WTC11 (cell line): ENCODE data around the gene CACNA2D3.

Source experiments
- CREB1 ChIP-seq: sonication (generic); formaldehyde crosslinking; IDR thresholded peaks from 2 replicates; pipeline ENCODE4 v1.8.0; 2023; ENCODE audit warnings: mild to moderate bottlenecking, missing genetic modification reagents
- CREM ChIP-seq: sonication (generic); formaldehyde crosslinking; IDR thresholded peaks from 2 replicates; pipeline ENCODE4 v1.8.1; 2022; ENCODE audit warnings: mild to moderate bottlenecking, missing genetic modification reagents, moderate library complexity
- FOXK1 ChIP-seq: sonication (generic); formaldehyde crosslinking; IDR thresholded peaks from 2 replicates; pipeline ENCODE4 v1.8.0; 2022; ENCODE audit warnings: mild to moderate bottlenecking, moderate library complexity, missing genetic modification reagents
- MYBL2 ChIP-seq: sonication (generic); formaldehyde crosslinking; IDR thresholded peaks from 2 replicates; pipeline ENCODE4 v1.8.1; 2023; ENCODE audit warnings: mild to moderate bottlenecking, moderate library complexity, missing genetic modification reagents
- NFYB ChIP-seq: sonication (generic); formaldehyde crosslinking; conservative IDR thresholded peaks from 2 replicates; pipeline ENCODE4 v1.8.0; 2022; ENCODE audit warnings: low read depth, missing genetic modification reagents
- NR3C1 ChIP-seq: sonication (generic); formaldehyde crosslinking; conservative IDR thresholded peaks from 2 replicates; pipeline ENCODE4 v1.8.1; 2023; ENCODE audit warnings: low read depth, mild to moderate bottlenecking, missing genetic modification reagents
- SMAD3 ChIP-seq: sonication (generic); formaldehyde crosslinking; IDR thresholded peaks from 2 replicates; pipeline ENCODE4 v1.8.0; 2022; ENCODE audit warnings: missing genetic modification reagents, mild to moderate bottlenecking, borderline replicate concordance
- ZNF317 ChIP-seq: sonication (generic); formaldehyde crosslinking; IDR thresholded peaks from 2 replicates; pipeline ENCODE4 v1.8.1; 2023; ENCODE audit warnings: low read depth, mild to moderate bottlenecking, moderate library complexity, missing genetic modification reagents, borderline replicate concordance
- TF ChIP-seq, protein P1 (sequence below): fragments of 200-600 bp; IDR thresholded peaks from 2 replicates; pipeline ENCODE4 v1.8.0; 2022; ENCODE audit warnings: antibody characterized with exemption
- TF ChIP-seq, protein P2 (sequence below): sonication (generic); formaldehyde crosslinking; IDR thresholded peaks from 2 replicates; pipeline ENCODE4 v1.8.0; 2023; ENCODE audit warnings: missing genetic modification reagents, mild to moderate bottlenecking, borderline replicate concordance
- TF ChIP-seq, protein P3 (sequence below): sonication (generic); formaldehyde crosslinking; IDR thresholded peaks from 2 replicates; pipeline ENCODE4 v1.8.1; 2022; ENCODE audit warnings: mild to moderate bottlenecking, moderate library complexity, missing genetic modification reagents
- TF ChIP-seq, protein P4 (sequence below): sonication (generic); formaldehyde crosslinking; IDR thresholded peaks from 2 replicates; pipeline ENCODE4 v1.8.1; 2023; ENCODE audit warnings: mild to moderate bottlenecking, moderate library complexity, missing genetic modification reagents

DNA sequence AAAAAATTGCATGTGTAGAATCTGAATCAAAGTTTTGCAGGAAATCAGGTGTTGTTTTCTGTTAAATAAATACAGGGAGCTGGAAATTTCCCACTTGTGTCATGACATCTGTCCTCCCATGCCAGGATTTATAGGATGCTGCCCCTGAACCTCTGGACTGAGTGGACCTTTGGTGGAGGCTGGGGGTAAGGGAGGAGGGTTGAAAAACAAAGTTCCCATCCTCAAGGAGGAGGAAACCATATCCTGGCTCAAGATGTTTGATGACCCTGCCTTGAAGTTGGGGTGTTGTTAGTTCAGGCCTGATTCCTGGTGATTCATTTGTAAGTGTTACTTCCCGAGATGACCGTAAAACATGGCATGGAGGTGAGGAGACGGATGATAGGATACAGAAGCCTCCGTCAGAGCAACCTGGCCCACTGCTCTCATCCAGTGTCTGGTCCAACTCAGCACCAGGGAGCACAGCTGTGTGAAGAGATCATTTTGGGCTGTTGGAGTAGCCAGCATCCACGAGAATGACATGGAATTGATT lies 223.6 kb downstream of the CACNA2D3 start:
- TF ChIP-seq, protein P1, sequence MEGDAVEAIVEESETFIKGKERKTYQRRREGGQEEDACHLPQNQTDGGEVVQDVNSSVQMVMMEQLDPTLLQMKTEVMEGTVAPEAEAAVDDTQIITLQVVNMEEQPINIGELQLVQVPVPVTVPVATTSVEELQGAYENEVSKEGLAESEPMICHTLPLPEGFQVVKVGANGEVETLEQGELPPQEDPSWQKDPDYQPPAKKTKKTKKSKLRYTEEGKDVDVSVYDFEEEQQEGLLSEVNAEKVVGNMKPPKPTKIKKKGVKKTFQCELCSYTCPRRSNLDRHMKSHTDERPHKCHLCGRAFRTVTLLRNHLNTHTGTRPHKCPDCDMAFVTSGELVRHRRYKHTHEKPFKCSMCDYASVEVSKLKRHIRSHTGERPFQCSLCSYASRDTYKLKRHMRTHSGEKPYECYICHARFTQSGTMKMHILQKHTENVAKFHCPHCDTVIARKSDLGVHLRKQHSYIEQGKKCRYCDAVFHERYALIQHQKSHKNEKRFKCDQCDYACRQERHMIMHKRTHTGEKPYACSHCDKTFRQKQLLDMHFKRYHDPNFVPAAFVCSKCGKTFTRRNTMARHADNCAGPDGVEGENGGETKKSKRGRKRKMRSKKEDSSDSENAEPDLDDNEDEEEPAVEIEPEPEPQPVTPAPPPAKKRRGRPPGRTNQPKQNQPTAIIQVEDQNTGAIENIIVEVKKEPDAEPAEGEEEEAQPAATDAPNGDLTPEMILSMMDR: no peak
- TF ChIP-seq MYBL2 (CRISPR knock-in tag) (no peak), NFYB (CRISPR knock-in tag) (no peak), NR3C1 (CRISPR knock-in tag) (no peak), SMAD3 (no peak), CREB1 (no peak), ZNF317 (CRISPR knock-in tag) (no peak), FOXK1 (no peak), CREM (CRISPR knock-in tag) (no peak)
- TF ChIP-seq, protein P2, sequence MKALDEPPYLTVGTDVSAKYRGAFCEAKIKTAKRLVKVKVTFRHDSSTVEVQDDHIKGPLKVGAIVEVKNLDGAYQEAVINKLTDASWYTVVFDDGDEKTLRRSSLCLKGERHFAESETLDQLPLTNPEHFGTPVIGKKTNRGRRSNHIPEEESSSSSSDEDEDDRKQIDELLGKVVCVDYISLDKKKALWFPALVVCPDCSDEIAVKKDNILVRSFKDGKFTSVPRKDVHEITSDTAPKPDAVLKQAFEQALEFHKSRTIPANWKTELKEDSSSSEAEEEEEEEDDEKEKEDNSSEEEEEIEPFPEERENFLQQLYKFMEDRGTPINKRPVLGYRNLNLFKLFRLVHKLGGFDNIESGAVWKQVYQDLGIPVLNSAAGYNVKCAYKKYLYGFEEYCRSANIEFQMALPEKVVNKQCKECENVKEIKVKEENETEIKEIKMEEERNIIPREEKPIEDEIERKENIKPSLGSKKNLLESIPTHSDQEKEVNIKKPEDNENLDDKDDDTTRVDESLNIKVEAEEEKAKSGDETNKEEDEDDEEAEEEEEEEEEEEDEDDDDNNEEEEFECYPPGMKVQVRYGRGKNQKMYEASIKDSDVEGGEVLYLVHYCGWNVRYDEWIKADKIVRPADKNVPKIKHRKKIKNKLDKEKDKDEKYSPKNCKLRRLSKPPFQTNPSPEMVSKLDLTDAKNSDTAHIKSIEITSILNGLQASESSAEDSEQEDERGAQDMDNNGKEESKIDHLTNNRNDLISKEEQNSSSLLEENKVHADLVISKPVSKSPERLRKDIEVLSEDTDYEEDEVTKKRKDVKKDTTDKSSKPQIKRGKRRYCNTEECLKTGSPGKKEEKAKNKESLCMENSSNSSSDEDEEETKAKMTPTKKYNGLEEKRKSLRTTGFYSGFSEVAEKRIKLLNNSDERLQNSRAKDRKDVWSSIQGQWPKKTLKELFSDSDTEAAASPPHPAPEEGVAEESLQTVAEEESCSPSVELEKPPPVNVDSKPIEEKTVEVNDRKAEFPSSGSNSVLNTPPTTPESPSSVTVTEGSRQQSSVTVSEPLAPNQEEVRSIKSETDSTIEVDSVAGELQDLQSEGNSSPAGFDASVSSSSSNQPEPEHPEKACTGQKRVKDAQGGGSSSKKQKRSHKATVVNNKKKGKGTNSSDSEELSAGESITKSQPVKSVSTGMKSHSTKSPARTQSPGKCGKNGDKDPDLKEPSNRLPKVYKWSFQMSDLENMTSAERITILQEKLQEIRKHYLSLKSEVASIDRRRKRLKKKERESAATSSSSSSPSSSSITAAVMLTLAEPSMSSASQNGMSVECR (CRISPR knock-in tag): no peak
- TF ChIP-seq, protein P3, sequence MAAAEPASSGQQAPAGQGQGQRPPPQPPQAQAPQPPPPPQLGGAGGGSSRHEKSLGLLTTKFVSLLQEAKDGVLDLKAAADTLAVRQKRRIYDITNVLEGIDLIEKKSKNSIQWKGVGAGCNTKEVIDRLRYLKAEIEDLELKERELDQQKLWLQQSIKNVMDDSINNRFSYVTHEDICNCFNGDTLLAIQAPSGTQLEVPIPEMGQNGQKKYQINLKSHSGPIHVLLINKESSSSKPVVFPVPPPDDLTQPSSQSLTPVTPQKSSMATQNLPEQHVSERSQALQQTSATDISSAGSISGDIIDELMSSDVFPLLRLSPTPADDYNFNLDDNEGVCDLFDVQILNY (CRISPR knock-in tag): no peak
- TF ChIP-seq, protein P4, sequence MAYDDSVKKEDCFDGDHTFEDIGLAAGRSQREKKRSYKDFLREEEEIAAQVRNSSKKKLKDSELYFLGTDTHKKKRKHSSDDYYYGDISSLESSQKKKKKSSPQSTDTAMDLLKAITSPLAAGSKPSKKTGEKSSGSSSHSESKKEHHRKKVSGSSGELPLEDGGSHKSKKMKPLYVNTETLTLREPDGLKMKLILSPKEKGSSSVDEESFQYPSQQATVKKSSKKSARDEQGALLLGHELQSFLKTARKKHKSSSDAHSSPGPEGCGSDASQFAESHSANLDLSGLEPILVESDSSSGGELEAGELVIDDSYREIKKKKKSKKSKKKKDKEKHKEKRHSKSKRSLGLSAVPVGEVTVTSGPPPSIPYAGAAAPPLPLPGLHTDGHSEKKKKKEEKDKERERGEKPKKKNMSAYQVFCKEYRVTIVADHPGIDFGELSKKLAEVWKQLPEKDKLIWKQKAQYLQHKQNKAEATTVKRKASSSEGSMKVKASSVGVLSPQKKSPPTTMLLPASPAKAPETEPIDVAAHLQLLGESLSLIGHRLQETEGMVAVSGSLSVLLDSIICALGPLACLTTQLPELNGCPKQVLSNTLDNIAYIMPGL (CRISPR knock-in tag): no peak
